ENCODE measurements around the gene CC2D1A.
"Not testable (repeated sequence)": the region's sequence is repeated elsewhere in the genome, so short reads cannot be mapped to it uniquely, and the experiment has no call there.

The CC2D1A gene

GRCh38 chr19:13913352-13913751 lies 7.4 kb downstream of the CC2D1A start:
- no peak for DNase-seq

GRCh38 chr19:13914777-13915176 lies 8.8 kb downstream of the CC2D1A start:
- DNase-seq: no peak

GRCh38 chr19:13917888-13918406 lies 11.9 kb downstream of the CC2D1A start:
- DNase-seq: no peak

- DNase-seq: no peak
Observed at GRCh38 chr19:13918726-13919411, 12.9 kb downstream of the CC2D1A start.

GRCh38 chr19:13920524-13920923 lies 14.5 kb downstream of the CC2D1A start:
- no peak for DNase-seq

GRCh38 chr19:13920940-13921747 lies 15.1 kb downstream of the CC2D1A start:
- no peak for DNase-seq

- DNase-seq: not testable (repeated sequence)
Observed at GRCh38 chr19:13922118-13922517, 16.1 kb downstream of the CC2D1A start.

GRCh38 chr19:13923194-13923987 lies 17.4 kb downstream of the CC2D1A start:
- DNase-seq: no peak

GRCh38 chr19:13926010-13926409 lies 20.0 kb downstream of the CC2D1A start:
- DNase-seq: no peak

GRCh38 chr19:13926715-13927114 lies 20.7 kb downstream of the CC2D1A start:
- no peak for DNase-seq

GRCh38 chr19:13929340-13929739 lies 23.3 kb downstream of the CC2D1A start:
- no peak for DNase-seq

- DNase-seq: no peak
Observed at GRCh38 chr19:13929956-13930355, 24.0 kb downstream of the CC2D1A start.

GRCh38 chr19:13930402-13930801 lies 24.4 kb downstream of the CC2D1A start:
- no peak for DNase-seq

- DNase-seq: no peak
Observed at GRCh38 chr19:13931391-13932148, 25.6 kb downstream of the CC2D1A start.

GRCh38 chr19:13932149-13932637 lies 26.2 kb downstream of the CC2D1A start:
- no peak for DNase-seq

GRCh38 chr19:13932911-13933393 lies 27.0 kb downstream of the CC2D1A start:
- no peak for DNase-seq

GRCh38 chr19:13934785-13935109 lies 28.7 kb downstream of the CC2D1A start:
- DNase-seq: no peak

- no peak for DNase-seq
Observed at GRCh38 chr19:13935765-13936510, 29.9 kb downstream of the CC2D1A start.

GRCh38 chr19:13937479-13938300 lies 31.7 kb downstream of the CC2D1A start:
- no peak for DNase-seq

- DNase-seq: no peak
Observed at GRCh38 chr19:13938301-13939064, 32.5 kb downstream of the CC2D1A start, which contains the start of gene PODNL1. TSS of gene PODNL1 (minus strand) at chr19:13938417. CDS start at chr19:13938181, 236 bp downstream.

Data from activated gamma-delta T cell treated with Interleukin-2 at 50 U/mL for 16 hours (primary cell).